GM19239 (cell line): ENCODE data around the gene NBEAL2.

Experiments
- DNase-seq: peaks from one replicate; pipeline ENCODE4 v3.0.0; 2011; ENCODE audit warnings: low spot score; ENCODE audit not compliant: insufficient read length
- FAIRE-seq: peaks from 2 replicates; lab custom pipeline; 2011; peaks lifted over from hg19 to GRCh38; lab: Jason Lieb, UNC

The NBEAL2 gene

GRCh38 chr3:46984591-46985459 is 5.4 kb downstream of the NBEAL2 start:
- FAIRE-seq = no peak
- no peak for DNase-seq

- no peak for DNase-seq
- no peak for FAIRE-seq
Measured at GRCh38 chr3:46985588-46985987, 6.1 kb downstream of the NBEAL2 start.

- FAIRE-seq (no peak), DNase-seq (no peak)
Measured at GRCh38 chr3:46986055-46986730, 6.7 kb downstream of the NBEAL2 start.

- FAIRE-seq (no peak), DNase-seq (no peak)
Measured at GRCh38 chr3:46986782-46987310, 7.4 kb downstream of the NBEAL2 start.

- no peak for FAIRE-seq
Measured at GRCh38 chr3:46987319-46987742, 7.9 kb downstream of the NBEAL2 start.

GRCh38 chr3:46987743-46988401 is 8.4 kb downstream of the NBEAL2 start:
- DNase-seq = peak; percentile 88

More at GRCh38 chr3:46987319-46987742, 7.9 kb downstream of the NBEAL2 start:
- DNase-seq = no peak

GRCh38 chr3:46988616-46989015 is 9.2 kb downstream of the NBEAL2 start:
- DNase-seq (no peak), FAIRE-seq (no peak)

More at GRCh38 chr3:46987743-46988401, 8.4 kb downstream of the NBEAL2 start:
- peak; percentile 92 for FAIRE-seq

- DNase-seq = no peak
- FAIRE-seq = no peak
Measured at GRCh38 chr3:46989146-46989810, 9.8 kb downstream of the NBEAL2 start.

- peak; percentile 54 for FAIRE-seq
- DNase-seq = no peak
Measured at GRCh38 chr3:46990573-46991374, 11.3 kb downstream of the NBEAL2 start.

GRCh38 chr3:46991406-46992165 is 12.1 kb downstream of the NBEAL2 start:
- DNase-seq (no peak), FAIRE-seq (no peak)

GRCh38 chr3:46992231-46992630 is 12.8 kb downstream of the NBEAL2 start:
- DNase-seq (no peak), FAIRE-seq (no peak)

- DNase-seq (no peak), FAIRE-seq (no peak)
Measured at GRCh38 chr3:46993292-46993691, 13.8 kb downstream of the NBEAL2 start.

GRCh38 chr3:46993986-46994385 is 14.5 kb downstream of the NBEAL2 start:
- no peak for DNase-seq
- no peak for FAIRE-seq

- no peak for FAIRE-seq
Measured at GRCh38 chr3:46994801-46995731, 15.6 kb downstream of the NBEAL2 start.

GRCh38 chr3:46995901-46996562 is 16.6 kb downstream of the NBEAL2 start:
- FAIRE-seq = no peak

More at GRCh38 chr3:46994801-46995731, 15.6 kb downstream of the NBEAL2 start:
- DNase-seq = no peak

GRCh38 chr3:46996689-46997452 is 17.4 kb downstream of the NBEAL2 start:
- FAIRE-seq (no peak), DNase-seq (no peak)

More at GRCh38 chr3:46995901-46996562, 16.6 kb downstream of the NBEAL2 start:
- no peak for DNase-seq
